Loucy (cell line): ENCODE data around the gene TSPEAR.

ENCODE experiments used
- H2AFZ ChIP-seq: fragments of 200-600 bp; sonication (generic); 2 replicates; pipeline ENCODE4 v1.6.0; 2016; ENCODE audit warnings: antibody characterized with exemption, mild to moderate bottlenecking, low read length, moderate library complexity
- H3F3A ChIP-seq: fragments of 200-600 bp; 2 replicates; pipeline ENCODE4 v1.6.0; 2016; ENCODE audit warnings: antibody characterized with exemption, low read depth, mild to moderate bottlenecking
- H3K27me3 ChIP-seq: fragments of 200-600 bp; sonication (generic); 2 replicates; pipeline ENCODE4 v1.6.1; 2014; ENCODE audit warnings: low read length, mild to moderate bottlenecking; ENCODE audit not compliant: insufficient read depth, poor library complexity, severe bottlenecking
- H3K36me3 ChIP-seq: fragments of 200-600 bp; sonication (generic); 2 replicates; pipeline ENCODE4 v1.6.1; 2016; ENCODE audit warnings: low read length; ENCODE audit not compliant: insufficient read depth
- H3K4me1 ChIP-seq: fragments of 200-600 bp; sonication (generic); 2 replicates; pipeline ENCODE4 v1.5.1; 2014; ENCODE audit warnings: low read length, mild to moderate bottlenecking; ENCODE audit not compliant: insufficient read depth, poor library complexity, severe bottlenecking
- H3K4me2 ChIP-seq: fragments of 200-600 bp; sonication (generic); 2 replicates; pipeline ENCODE4 v1.6.0; 2014; ENCODE audit warnings: antibody characterized with exemption, low read length, low read depth, mild to moderate bottlenecking; ENCODE audit not compliant: poor library complexity, severe bottlenecking
- H3K4me3 ChIP-seq: fragments of 200-600 bp; sonication (generic); 2 replicates; pipeline ENCODE4 v1.5.1; 2014; ENCODE audit warnings: low read length, mild to moderate bottlenecking, mixed read lengths; ENCODE audit not compliant: poor library complexity, severe bottlenecking
- H3K79me2 ChIP-seq: fragments of 200-600 bp; sonication (generic); 2 replicates; pipeline ENCODE4 v1.6.1; 2014; ENCODE audit warnings: low read length; ENCODE audit not compliant: insufficient read depth
- H3K9ac ChIP-seq: fragments of 200-600 bp; sonication (generic); 2 replicates; pipeline ENCODE4 v1.6.0; 2014; ENCODE audit warnings: mild to moderate bottlenecking, low read depth, low read length, moderate library complexity; ENCODE audit not compliant: poor library complexity, severe bottlenecking
- H3K9me2 ChIP-seq: fragments of 200-600 bp; sonication (generic); replicated peaks from 2 replicates; pipeline ENCODE4 v1.6.1; 2016; ENCODE audit warnings: low read depth, low read length, mixed read lengths
- H3K9me3 ChIP-seq: fragments of 200-600 bp; sonication (generic); 2 replicates; pipeline ENCODE4 v1.6.1; 2014; ENCODE audit warnings: mild to moderate bottlenecking, antibody characterized with exemption, low read length, low read depth; ENCODE audit not compliant: insufficient read depth
- H4K20me1 ChIP-seq: fragments of 200-600 bp; sonication (generic); 2 replicates; pipeline ENCODE4 v1.6.0; 2014; ENCODE audit warnings: antibody characterized with exemption, low read length, mild to moderate bottlenecking; ENCODE audit not compliant: insufficient read depth, poor library complexity, severe bottlenecking
- EZH2phosphoT487 ChIP-seq: fragments of 200-600 bp; IDR thresholded peaks from 2 replicates; pipeline ENCODE4 v1.6.1; 2018; ENCODE audit warnings: antibody characterized with exemption, mild to moderate bottlenecking, moderate library complexity, borderline replicate concordance
- TF ChIP-seq, protein P1 (sequence below): fragments of 200-600 bp; sonication (generic); conservative IDR thresholded peaks from 2 replicates; pipeline ENCODE4 v1.5.1; 2014; ENCODE audit warnings: mild to moderate bottlenecking, antibody characterized with exemption, low read length

Gene TSPEAR

DNA sequence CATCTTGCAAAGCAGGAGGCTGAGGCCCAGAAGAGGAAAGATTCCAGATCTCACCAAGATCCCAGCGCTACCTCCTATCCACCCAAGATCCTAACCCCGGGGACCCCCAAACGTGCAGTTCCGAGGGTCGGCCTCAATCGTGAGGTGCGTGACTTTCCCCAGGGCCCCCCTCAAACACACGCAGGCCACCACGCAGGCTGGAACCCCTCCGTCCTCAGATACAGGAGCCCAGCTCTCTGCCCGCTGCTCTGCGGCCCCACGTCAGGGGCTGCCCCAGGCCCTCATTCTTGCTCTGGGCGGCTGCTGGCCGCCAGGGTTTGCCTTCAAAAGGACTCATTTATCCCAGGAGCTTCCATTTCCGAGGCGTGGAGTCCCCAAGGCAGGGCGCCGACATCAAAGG is 211.3 kb downstream of the TSPEAR start:
- no peak overlapping the region for H3K4me2 ChIP-seq
- TF ChIP-seq, protein P1, sequence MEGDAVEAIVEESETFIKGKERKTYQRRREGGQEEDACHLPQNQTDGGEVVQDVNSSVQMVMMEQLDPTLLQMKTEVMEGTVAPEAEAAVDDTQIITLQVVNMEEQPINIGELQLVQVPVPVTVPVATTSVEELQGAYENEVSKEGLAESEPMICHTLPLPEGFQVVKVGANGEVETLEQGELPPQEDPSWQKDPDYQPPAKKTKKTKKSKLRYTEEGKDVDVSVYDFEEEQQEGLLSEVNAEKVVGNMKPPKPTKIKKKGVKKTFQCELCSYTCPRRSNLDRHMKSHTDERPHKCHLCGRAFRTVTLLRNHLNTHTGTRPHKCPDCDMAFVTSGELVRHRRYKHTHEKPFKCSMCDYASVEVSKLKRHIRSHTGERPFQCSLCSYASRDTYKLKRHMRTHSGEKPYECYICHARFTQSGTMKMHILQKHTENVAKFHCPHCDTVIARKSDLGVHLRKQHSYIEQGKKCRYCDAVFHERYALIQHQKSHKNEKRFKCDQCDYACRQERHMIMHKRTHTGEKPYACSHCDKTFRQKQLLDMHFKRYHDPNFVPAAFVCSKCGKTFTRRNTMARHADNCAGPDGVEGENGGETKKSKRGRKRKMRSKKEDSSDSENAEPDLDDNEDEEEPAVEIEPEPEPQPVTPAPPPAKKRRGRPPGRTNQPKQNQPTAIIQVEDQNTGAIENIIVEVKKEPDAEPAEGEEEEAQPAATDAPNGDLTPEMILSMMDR = no peak
- TF ChIP-seq EZH2phosphoT487 = no peak
- no peaks in the 10 kb centered on the region for H3K79me2 ChIP-seq
- H3K27me3 ChIP-seq = no peaks in the 10 kb centered on the region
- H3F3A ChIP-seq = no peaks in the 10 kb centered on the region
- H3K36me3 ChIP-seq = no peaks in the 10 kb centered on the region
- H3K4me1 ChIP-seq = no peaks in the 10 kb centered on the region
- no peaks in the 10 kb centered on the region for H4K20me1 ChIP-seq
- no peak overlapping the region for H3K4me3 ChIP-seq
- no peaks in the 10 kb centered on the region for H3K9me2 ChIP-seq
- no peak overlapping the region for H2AFZ ChIP-seq
- H3K9me3 ChIP-seq = no peaks in the 10 kb centered on the region
- no peak overlapping the region for H3K9ac ChIP-seq

DNA sequence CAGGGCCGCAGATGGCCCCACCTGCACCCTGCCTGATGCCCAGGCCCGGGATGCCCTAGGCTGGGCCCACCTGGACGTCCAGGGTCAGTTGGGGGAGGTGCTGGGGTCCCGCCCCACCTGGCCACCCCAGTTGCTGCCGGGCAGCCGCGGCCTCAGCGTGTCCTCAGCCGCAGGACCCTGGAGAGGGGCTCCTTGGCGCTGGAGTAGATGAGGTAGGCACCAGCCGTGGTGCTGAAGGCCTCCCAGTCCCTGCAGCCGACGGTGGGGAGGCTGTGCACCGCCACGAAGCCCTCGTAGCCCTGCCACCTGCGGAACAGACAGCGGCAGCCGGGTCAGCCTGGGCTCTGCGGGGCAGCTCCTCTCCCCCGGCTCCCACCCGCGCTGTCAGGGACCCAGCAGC is 211.7 kb downstream of the TSPEAR start:
- H3K27me3 ChIP-seq = no peaks in the 10 kb centered on the region
- TF ChIP-seq, protein P1 = no peak
- TF ChIP-seq EZH2phosphoT487 = no peak
- no peaks in the 10 kb centered on the region for H3K4me1 ChIP-seq
- H3K4me2 ChIP-seq = no peak overlapping the region
- no peaks in the 10 kb centered on the region for H3K9me2 ChIP-seq
- no peaks in the 10 kb centered on the region for H3K9me3 ChIP-seq
- H3K9ac ChIP-seq = no peak overlapping the region
- no peaks in the 10 kb centered on the region for H3F3A ChIP-seq
- H4K20me1 ChIP-seq = no peaks in the 10 kb centered on the region
- no peak overlapping the region for H2AFZ ChIP-seq
- H3K4me3 ChIP-seq = no peak overlapping the region
- no peaks in the 10 kb centered on the region for H3K79me2 ChIP-seq
- no peaks in the 10 kb centered on the region for H3K36me3 ChIP-seq

DNA sequence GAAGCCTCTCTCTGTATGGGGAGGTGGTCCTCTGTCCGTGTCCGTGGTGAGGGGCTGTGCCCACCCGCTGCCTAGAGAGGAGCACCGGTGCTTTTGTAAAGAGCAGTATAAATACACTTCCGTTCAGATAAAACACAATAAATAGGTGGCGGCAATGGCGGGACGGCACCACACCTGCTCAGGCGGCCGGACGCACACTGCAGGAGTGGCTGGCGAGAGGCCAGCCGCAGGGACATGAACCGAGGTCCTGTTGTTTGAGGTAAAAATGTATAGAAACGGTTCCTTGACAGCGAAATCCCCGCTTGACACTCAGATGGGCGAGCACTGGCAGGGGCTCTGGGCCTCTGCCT is 212.2 kb downstream of the TSPEAR start:
- Histone ChIP-seq H3K27me3 (no peaks in the 10 kb centered on the region), H3K9ac (no peak overlapping the region), H3K79me2 (no peaks in the 10 kb centered on the region), H3K9me2 (no peaks in the 10 kb centered on the region), H3K36me3 (no peaks in the 10 kb centered on the region), H3K4me1 (no peaks in the 10 kb centered on the region), H3K9me3 (no peaks in the 10 kb centered on the region), H3K4me2 (no peak overlapping the region), H3K4me3 (no peak overlapping the region), H2AFZ (no peak overlapping the region), H3F3A (no peaks in the 10 kb centered on the region), H4K20me1 (no peaks in the 10 kb centered on the region)
- no peak for TF ChIP-seq EZH2phosphoT487
- TF ChIP-seq, protein P1 = no peak
